Activated CD4-positive, alpha-beta T cell treated with anti-CD3 and anti-CD28 coated beads, Interleukin-2, amount 10 ng/mL, durations not matched to agents 7 days and 5 days (primary cell): Measurements from ENCODE around the gene SLC6A18. TPM values are rescaled to one million over a fixed set of nuclear protein-coding genes. Genes with fewer than 3 reads are reported as not detected.
A peak's percentile ranks its signal among the peaks of the same experiment; 100 is the strongest.

Experiments used
- CTCF ChIA-PET: fragments of 350-600 bp; sonication (Branson Sonifier 250); formaldehyde crosslinking; loops from one replicate; lab custom pipeline; 2021; ENCODE audit warnings: antibody characterized with exemption; lab: Charles Lee
- POLR2A ChIA-PET: fragments of 350-600 bp; sonication (Branson Sonifier 250); formaldehyde crosslinking; loops from one replicate; lab custom pipeline; 2021; ENCODE audit warnings: antibody characterized with exemption; lab: Charles Lee
- DNase-seq: peaks from one replicate; pipeline ENCODE4 v3.0.0-alpha.2; 2020
- H3K27ac Mint-ChIP-seq: one replicate; pipeline ENCODE4 v1.8.0; 2021; ENCODE audit warnings: mild to moderate bottlenecking, moderate library complexity, mixed read lengths
- H3K27me3 Mint-ChIP-seq: one replicate; pipeline ENCODE4 v1.8.0; 2021; ENCODE audit warnings: mixed read lengths
- H3K36me3 Mint-ChIP-seq: one replicate; pipeline ENCODE4 v1.8.0; 2021; ENCODE audit warnings: low read depth, mixed read lengths
- H3K4me1 Mint-ChIP-seq: one replicate; pipeline ENCODE4 v1.8.0; 2021; ENCODE audit warnings: mixed read lengths
- H3K4me3 Mint-ChIP-seq: one replicate; pipeline ENCODE4 v1.8.0; 2021; ENCODE audit warnings: mild to moderate bottlenecking, moderate library complexity, mixed read lengths
- H3K9me3 Mint-ChIP-seq: one replicate; pipeline ENCODE4 v1.8.0; 2021; ENCODE audit warnings: mixed read lengths
- total RNA-seq, 2 experiments: library from RNA; stranded (reverse); gene quantifications; one replicate each; pipeline ENCODE4 v1.2.3, GENCODE V29; 2021

Gene SLC6A18
- total RNA-seq, 2 experiments from 2014 or later = not detected

DNA sequence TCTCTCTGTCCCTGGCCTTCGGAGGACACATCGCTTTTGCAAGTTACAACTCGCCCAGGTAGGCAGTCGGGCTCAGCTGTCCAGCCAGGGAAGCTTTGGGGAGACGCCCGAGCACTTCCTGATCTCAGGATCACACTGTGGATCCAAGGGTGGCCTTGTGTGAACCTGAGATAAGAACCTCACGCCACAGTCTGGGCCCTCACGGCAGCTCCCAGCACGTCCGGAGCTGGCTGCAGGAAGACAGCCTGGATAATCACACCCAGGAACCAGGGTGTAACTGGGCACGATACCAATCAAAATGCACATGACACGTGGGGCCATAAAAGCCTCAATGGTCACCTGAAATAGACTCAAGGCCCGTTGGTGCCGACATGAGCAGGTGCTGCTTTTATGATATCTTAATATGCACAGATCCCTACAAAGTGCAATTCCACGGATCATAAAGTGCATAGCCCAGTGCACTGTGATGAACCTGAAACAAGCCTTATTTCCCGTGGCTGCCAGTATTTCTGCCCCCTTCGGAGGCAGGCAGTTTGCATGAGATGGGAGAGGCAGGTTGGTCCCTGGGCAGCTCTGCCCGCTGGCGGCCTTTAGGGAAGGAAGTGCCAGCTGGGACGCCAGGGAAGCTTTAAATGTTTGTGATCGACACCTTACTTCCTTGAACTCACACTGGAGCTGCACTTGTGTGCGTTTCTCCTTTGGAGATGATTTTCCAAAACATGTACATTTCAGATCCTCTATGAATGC lies 14.5 kb downstream of the SLC6A18 start:
- H3K9me3 Mint-ChIP-seq = peaks cover 12% of the 10 kb centered on the region
- ChIA-PET CTCF (no interaction called here), POLR2A (no interaction called here)
- no peaks in the 10 kb centered on the region for H3K4me1 Mint-ChIP-seq
- H3K36me3 Mint-ChIP-seq = no peaks in the 10 kb centered on the region
- no peak for DNase-seq
- peaks cover 6% of the 10 kb centered on the region for H3K27me3 Mint-ChIP-seq
- no peak overlapping the region for H3K4me3 Mint-ChIP-seq
- H3K27ac Mint-ChIP-seq = no peak overlapping the region

DNA sequence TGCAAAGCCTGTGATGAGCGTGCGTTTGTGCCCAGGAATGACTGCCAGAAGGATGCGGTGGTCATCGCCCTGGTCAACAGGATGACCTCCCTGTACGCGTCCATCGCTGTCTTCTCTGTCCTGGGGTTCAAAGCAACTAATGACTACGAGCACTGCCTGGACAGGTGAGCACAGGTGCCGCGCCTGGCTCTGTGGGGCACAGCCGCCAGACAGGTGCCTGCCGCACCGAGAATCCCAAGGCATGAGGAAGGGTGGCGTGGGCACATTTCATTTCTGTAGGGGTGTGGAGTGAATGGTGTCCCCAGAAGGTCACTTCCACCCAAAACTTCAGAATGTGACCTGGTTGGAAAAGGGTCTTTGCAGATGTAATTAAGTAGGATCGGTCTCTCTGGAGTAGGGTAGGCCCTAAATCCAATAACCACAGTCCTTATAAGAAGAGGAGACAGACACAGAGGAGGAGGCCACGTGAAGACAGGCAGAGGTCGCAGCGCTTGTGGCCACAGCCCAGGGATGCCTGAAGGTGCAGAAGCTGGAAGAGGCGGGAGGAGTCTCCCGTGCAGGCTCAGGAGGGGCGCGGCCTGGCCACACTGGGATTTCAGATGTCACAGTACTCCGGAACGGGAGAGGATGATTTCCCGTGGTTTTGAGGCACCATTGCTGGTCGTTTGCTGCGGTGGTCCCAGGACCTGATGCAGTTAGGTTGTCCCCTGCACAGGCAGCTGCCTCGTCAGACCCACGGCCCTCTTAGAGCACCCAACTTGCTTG lies 15.5 kb downstream of the SLC6A18 start:
- peaks cover 6% of the 10 kb centered on the region for H3K27me3 Mint-ChIP-seq
- H3K4me1 Mint-ChIP-seq = no peaks in the 10 kb centered on the region
- DNase-seq = no peak
- no peak overlapping the region for H3K4me3 Mint-ChIP-seq
- no peak overlapping the region for H3K27ac Mint-ChIP-seq
- no peaks in the 10 kb centered on the region for H3K36me3 Mint-ChIP-seq
- peaks cover 9% of the 10 kb centered on the region for H3K9me3 Mint-ChIP-seq
- POLR2A ChIA-PET = no interaction called here
- CTCF ChIA-PET = no interaction called here

DNA sequence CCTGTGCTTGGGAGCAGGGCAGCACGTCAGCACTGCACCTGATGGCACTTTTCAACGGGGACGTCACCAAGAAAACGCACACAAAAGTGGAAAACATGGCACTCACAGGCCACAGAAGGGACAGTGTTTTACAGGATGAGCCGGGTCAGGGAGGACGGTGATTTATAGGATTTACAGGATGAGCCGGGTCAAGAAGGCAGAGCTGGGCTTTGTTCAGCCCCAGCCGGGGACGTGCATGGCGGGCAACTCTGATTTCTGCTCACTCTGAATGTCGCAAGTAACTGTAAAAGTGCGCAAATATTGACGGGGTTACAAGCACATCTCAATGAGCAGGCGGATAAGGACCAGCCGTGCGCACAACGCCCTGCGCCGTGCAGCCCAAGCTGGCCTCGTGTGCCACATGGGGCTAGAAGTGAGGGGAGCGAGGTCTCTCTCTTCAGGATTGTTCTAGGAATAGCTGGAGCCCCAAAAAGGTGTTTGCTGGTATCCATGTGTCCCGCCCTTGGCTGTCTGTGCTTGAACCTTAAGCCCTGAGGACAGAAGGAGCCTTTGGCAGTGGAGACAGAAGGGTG lies 16.4 kb downstream of the SLC6A18 start:
- H3K36me3 Mint-ChIP-seq = no peaks in the 10 kb centered on the region
- DNase-seq = no peak
- H3K4me3 Mint-ChIP-seq = no peak overlapping the region
- CTCF ChIA-PET = no interaction called here
- H3K4me1 Mint-ChIP-seq = no peaks in the 10 kb centered on the region
- POLR2A ChIA-PET = no interaction called here
- no peaks in the 10 kb centered on the region for H3K27me3 Mint-ChIP-seq
- no peak overlapping the region for H3K27ac Mint-ChIP-seq
- H3K9me3 Mint-ChIP-seq = peaks cover 1% of the 10 kb centered on the region

DNA sequence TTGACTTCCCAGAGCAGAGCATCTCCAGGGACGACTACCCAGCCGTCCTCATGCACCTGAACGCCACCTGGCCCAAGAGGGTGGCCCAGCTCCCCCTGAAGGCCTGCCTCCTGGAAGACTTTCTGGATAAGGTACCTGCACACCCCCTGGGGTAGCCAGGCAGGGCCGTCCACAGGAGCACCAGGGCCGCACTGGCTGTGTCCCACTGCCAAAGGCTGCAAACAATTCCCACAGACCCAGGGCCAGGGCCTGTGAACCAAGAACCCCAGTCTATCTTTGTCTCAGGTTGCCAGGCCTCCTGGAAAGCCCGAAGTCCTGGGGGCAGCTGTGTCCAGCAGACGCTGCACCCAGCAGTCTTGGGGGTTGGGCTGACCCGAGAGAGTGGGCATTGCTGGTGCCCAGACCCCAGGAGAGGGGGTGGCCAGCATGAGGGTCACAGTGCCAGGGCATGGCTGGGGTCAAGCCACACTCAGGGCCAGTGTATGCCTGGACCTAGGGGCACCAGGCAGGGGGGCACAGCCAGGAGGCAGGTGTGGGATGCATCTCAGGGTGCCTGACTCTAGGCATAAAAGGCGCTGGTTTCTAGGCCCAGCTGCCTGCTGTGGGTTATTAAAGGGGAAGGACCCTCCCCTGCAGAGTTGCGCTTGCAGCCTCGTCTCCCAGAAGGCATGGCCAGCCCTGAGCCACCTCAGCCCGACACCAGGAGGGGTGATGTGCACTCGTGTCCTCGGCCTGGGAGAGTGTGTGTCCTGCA lies 17.7 kb downstream of the SLC6A18 start:
- no peak for DNase-seq
- Mint-ChIP-seq H3K27me3 (peaks cover 2% of the 10 kb centered on the region), H3K4me3 (no peak overlapping the region), H3K9me3 (no peaks in the 10 kb centered on the region), H3K36me3 (no peaks in the 10 kb centered on the region), H3K27ac (no peak overlapping the region), H3K4me1 (no peaks in the 10 kb centered on the region)
- POLR2A ChIA-PET = no interaction called here
- CTCF ChIA-PET = no interaction called here

DNA sequence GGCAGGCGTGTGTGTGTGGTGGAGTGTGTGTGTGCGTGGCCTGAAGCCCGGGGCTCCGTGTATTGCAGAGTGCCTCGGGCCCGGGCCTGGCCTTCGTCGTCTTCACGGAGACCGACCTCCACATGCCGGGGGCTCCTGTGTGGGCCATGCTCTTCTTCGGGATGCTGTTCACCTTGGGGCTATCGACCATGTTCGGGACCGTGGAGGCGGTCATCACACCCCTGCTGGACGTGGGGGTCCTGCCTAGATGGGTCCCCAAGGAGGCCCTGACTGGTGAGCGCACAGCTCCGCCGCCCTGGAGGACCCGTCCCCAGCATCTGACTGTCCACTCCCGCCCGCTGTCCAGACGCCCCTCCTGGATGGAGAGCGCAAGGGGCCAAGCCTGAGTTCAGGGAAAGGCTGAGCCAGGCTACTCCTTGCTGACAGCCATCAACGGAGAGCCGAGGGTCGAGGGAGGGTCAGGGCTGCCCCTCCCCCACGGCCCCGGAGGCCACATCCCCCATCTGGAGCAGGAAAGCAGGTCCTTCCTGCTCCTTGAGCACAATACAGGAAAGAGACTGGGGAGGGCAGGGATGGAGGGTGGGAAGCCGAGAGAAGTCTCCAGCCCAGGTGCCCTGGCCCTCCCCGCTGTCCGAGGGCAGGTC lies 18.4 kb downstream of the SLC6A18 start:
- H3K36me3 Mint-ChIP-seq = no peaks in the 10 kb centered on the region
- H3K9me3 Mint-ChIP-seq = no peaks in the 10 kb centered on the region
- H3K27me3 Mint-ChIP-seq = peaks cover 2% of the 10 kb centered on the region
- POLR2A ChIA-PET = no interaction called here
- CTCF ChIA-PET = no interaction called here
- no peak overlapping the region for H3K4me3 Mint-ChIP-seq
- DNase-seq = no peak
- H3K27ac Mint-ChIP-seq = no peak overlapping the region
- no peaks in the 10 kb centered on the region for H3K4me1 Mint-ChIP-seq

DNA sequence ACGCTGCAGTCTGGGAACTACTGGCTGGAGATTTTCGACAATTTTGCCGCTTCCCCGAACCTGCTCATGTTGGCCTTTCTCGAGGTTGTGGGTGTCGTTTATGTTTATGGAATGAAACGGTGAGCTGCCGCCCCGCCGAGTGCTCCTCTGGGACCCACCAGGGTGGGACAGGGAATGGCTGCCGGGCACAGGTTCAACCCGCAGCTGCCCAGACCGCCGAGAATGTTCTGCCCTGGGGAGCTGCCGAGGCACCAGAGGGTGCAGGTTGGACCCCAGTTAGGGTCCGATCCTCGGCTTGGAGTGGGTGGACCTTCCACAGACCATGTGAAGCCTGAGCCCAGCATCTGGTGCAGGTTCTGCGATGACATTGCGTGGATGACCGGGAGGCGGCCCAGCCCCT lies 19.1 kb downstream of the SLC6A18 start:
- Mint-ChIP-seq H3K27ac (no peak overlapping the region), H3K27me3 (peaks cover 2% of the 10 kb centered on the region), H3K9me3 (no peaks in the 10 kb centered on the region), H3K4me1 (no peaks in the 10 kb centered on the region), H3K4me3 (no peak overlapping the region), H3K36me3 (no peaks in the 10 kb centered on the region)
- ChIA-PET POLR2A (no interaction called here), CTCF (no interaction called here)
- no peak for DNase-seq

DNA sequence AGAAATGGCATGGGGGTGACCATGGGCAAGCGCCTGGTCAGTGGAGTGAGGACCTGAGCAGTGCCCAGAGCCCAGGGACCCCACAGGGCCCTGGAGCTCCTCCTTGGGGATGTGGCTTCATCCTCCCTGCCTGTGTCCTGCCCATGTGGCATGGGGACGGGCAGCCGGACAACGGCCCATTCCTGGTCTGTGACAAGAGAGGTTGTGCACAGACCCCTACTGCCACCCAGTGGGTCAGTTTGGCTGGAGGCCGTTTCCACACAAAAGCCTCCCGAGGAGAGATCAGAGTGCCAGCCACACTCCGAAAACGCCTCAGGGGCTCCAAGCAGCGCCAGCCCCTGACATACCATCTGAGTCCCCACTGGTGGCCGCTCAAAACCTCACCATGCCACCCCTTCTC lies 19.8 kb downstream of the SLC6A18 start:
- CTCF ChIA-PET = no interaction called here
- Mint-ChIP-seq H3K9me3 (no peaks in the 10 kb centered on the region), H3K27me3 (peaks cover 2% of the 10 kb centered on the region), H3K4me1 (no peaks in the 10 kb centered on the region), H3K36me3 (no peaks in the 10 kb centered on the region), H3K4me3 (no peak overlapping the region), H3K27ac (no peak overlapping the region)
- POLR2A ChIA-PET = no interaction called here
- DNase-seq = no peak

DNA sequence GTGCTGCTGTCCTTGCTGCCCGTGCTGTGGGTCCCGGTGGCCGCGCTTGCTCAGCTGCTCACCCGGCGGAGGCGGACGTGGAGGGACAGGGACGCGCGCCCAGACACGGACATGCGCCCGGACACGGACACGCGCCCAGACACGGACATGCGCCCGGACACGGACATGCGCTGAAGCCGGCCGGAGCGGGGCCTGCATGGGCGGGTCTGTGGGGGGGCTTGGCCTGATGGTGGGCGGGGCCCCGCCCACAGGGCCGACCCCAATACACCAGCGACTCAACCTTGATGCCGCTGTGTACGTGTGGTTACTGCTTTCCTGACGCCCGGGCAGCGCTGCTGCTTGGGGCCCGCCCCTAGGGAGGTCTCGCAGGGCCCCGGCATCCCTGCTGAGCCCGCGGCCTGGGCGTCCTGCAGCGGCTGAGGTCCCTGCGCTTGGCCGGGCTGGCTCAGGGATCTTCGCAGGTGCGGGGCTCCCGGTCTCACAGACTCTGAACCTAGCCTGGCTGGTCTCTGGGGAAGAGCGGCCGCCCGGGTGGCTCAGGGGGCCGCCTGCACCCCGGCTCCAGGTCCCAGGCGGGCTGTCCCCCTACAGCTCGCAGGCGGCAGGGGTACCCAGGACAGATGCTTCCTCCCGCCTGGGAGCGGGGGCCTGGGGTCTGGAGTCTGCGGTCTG lies 20.9 kb downstream of the SLC6A18 start:
- Mint-ChIP-seq H3K4me3 (no peak overlapping the region), H3K4me1 (no peaks in the 10 kb centered on the region), H3K9me3 (no peaks in the 10 kb centered on the region), H3K36me3 (no peaks in the 10 kb centered on the region), H3K27me3 (peaks cover 2% of the 10 kb centered on the region), H3K27ac (no peak overlapping the region)
- CTCF ChIA-PET = no interaction called here
- DNase-seq = no peak
- POLR2A ChIA-PET = interaction anchor here (0.5 kb wide), 1 partner anchor 393 kb away, joined by 4 read pairs; no protein-coding TSS in a partner anchor

DNA sequence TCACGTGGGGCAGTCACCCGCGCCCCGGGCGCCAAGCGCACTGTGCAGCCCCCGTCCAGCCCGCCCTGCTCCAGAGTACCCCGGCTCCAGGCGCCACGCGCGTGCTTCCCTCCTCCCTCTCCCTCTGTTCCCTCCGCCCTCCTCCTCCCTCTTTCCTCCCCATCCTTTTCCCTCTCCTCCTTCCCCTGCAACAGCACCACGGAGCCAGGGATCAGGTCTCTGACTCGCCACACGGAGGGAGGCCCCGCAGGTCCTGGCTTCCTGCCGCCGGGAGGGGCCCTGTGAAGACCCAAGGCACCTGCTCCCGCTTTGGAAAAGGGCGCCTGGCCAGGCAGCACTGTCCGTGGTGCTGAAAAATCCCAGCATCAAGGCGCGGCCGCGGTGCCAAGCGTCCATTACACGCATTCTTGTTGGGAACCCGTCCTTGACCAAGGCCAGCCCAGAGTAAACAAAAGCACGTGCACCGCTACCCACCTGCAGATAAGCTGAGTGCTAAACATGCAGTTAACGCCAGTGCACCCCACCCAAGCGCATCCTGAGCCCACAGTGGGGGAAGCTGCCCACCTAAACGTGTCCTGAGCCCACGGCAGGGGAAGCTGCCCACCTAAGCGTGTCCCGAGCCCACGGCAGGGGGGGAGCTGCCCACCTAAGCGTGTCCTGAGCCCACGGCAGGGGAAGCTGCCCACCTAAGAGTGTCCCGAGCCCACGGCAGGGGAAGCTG lies 21.7 kb downstream of the SLC6A18 start:
- H3K27ac Mint-ChIP-seq = no peak overlapping the region
- POLR2A ChIA-PET = interaction anchor here (0.5 kb wide), 1 partner anchor 394 kb away, joined by 4 read pairs; no protein-coding TSS in a partner anchor
- H3K36me3 Mint-ChIP-seq = no peaks in the 10 kb centered on the region
- peak; percentile 48 for DNase-seq
- H3K4me3 Mint-ChIP-seq = no peak overlapping the region
- no peaks in the 10 kb centered on the region for H3K4me1 Mint-ChIP-seq
- H3K9me3 Mint-ChIP-seq = no peaks in the 10 kb centered on the region
- CTCF ChIA-PET = no interaction called here
- H3K27me3 Mint-ChIP-seq = peaks cover 2% of the 10 kb centered on the region

DNA sequence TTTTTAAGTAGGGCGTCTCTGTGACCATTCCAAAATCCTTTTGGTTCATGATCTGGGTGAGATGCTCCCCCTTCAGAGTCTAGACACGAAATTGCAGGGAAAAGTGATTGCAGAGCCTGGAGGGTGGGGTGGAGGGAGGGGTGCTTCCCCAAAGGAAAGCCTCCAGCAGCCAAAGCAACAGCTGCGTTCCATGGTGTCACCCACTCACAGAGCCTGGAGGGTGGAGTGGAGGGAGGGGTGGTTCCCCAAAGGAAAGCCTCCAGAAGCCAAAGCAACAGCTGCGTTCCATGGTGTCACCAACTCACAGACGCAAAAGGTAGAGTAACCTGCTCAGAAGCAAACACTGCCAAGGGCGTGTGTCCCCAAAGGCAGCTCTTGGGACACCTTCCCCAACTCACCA lies 22.6 kb downstream of the SLC6A18 start:
- no peak for DNase-seq
- no peaks in the 10 kb centered on the region for H3K36me3 Mint-ChIP-seq
- ChIA-PET CTCF (no interaction called here), POLR2A (no interaction called here)
- no peaks in the 10 kb centered on the region for H3K9me3 Mint-ChIP-seq
- peaks cover 2% of the 10 kb centered on the region for H3K27me3 Mint-ChIP-seq
- H3K27ac Mint-ChIP-seq = no peak overlapping the region
- H3K4me1 Mint-ChIP-seq = peaks cover 3% of the 10 kb centered on the region
- H3K4me3 Mint-ChIP-seq = no peak overlapping the region

DNA sequence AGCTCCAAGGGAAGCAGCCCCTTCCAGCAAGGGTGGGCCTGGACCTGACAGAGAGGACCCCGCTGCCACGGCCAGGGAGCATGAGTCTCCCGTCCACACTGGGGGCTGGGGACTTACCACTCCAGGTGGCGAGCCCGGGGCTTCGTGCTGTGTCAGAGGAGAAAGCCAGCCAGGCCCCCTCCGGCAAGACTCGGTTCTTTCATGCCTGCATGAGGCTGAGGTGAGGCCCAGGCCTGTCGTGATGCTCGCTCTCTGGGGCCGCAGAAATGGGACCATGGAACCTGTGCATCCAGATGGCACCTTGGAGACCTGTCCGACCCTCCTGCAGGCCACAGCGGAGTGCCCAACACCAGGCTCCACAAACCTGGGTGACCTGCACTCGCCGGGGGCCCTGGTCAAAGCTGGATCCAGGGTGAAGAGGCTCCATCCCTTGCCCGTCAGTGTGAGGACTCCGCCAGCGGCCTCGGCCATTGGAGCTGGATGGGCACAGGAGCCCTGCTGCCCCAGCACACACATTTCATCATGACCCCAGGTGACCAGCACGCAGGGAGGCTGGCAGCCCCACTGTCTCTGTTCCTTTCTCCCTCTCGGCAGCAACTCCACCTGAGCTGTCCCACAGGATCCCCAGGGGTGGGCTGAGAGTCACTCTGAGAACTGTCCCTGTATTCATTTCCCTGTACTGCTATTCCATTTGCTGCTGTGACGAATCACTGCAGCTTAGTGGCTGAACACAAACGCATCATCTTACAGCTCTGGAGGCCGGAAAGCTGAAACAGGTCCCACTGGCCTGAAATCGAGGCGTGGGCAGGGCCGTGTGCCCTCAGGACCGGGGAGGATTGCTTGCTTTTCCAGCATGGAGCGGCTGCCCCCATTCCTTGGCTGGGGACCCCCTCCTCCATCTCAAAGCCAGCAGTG lies 24.4 kb downstream of the SLC6A18 start:
- Mint-ChIP-seq H3K36me3 (no peaks in the 10 kb centered on the region), H3K27me3 (peaks cover 2% of the 10 kb centered on the region), H3K9me3 (no peaks in the 10 kb centered on the region), H3K27ac (no peak overlapping the region), H3K4me1 (peaks cover 7% of the 10 kb centered on the region), H3K4me3 (no peak overlapping the region)
- no peak for DNase-seq
- ChIA-PET CTCF (no interaction called here), POLR2A (interaction anchor here (0.5 kb wide), 1 partner anchor 720 kb away, joined by 4 read pairs; no protein-coding TSS in a partner anchor)
